Calu3 (cell line): Measurements from ENCODE around the gene SULT1C3. TPM values are rescaled to one million over a fixed set of nuclear protein-coding genes. Genes with fewer than 3 reads are reported as not detected.

ENCODE experiments used
- BruUV-seq: library from RNA; stranded (reverse); fragments of 400-500 nt; replicated peaks from 2 replicates; lab custom pipeline; 2021; lab: Mats Ljungman, UMichigan
- CTCF ChIA-PET: fragments of 300-600 bp; sonication (Branson Sonifier 250); formaldehyde crosslinking; loops from one replicate; lab custom pipeline; 2022; ENCODE audit warnings: antibody characterized with exemption; lab: Charles Lee
- DNase-seq: peaks from one replicate; pipeline ENCODE4 v3.0.0; 2022
- H3K27ac Mint-ChIP-seq: one replicate; pipeline ENCODE4 v1.8.0; 2022; ENCODE audit warnings: mixed read lengths; ENCODE audit not compliant: unreplicated experiment
- H3K27me3 Mint-ChIP-seq: one replicate; pipeline ENCODE4 v1.8.0; 2022; ENCODE audit warnings: mixed read lengths; ENCODE audit not compliant: unreplicated experiment
- H3K36me3 Mint-ChIP-seq: one replicate; pipeline ENCODE4 v1.8.0; 2022; ENCODE audit warnings: mild to moderate bottlenecking, moderate library complexity, mixed read lengths; ENCODE audit not compliant: insufficient read depth, unreplicated experiment
- H3K4me1 Mint-ChIP-seq: one replicate; pipeline ENCODE4 v1.8.0; 2022; ENCODE audit warnings: mild to moderate bottlenecking, low read depth, mixed read lengths; ENCODE audit not compliant: unreplicated experiment
- H3K4me3 Mint-ChIP-seq: one replicate; pipeline ENCODE4 v1.8.0; 2022; ENCODE audit warnings: mild to moderate bottlenecking, low read depth, moderate library complexity, mixed read lengths; ENCODE audit not compliant: unreplicated experiment
- H3K9me3 Mint-ChIP-seq: one replicate; pipeline ENCODE4 v1.8.0; 2022; ENCODE audit warnings: low read depth, mixed read lengths; ENCODE audit not compliant: unreplicated experiment
- intact Hi-C: fragments of 100-400 bp; cut with micrococcal nuclease; formaldehyde crosslinking; loops from one replicate; pipeline ENCODE4 v1.10.0; 2022; ENCODE audit not compliant: unreplicated experiment
- total RNA-seq: library from RNA; stranded (reverse); gene quantifications from 2 replicates; pipeline ENCODE4 v1.2.3, GENCODE V29; 2022
- TF ChIP-seq, protein P1 (sequence below): fragments of 200-600 bp; IDR thresholded peaks from one replicate; pipeline ENCODE4 v1.8.0; 2022; ENCODE audit warnings: antibody characterized with exemption; ENCODE audit not compliant: unreplicated experiment

The SULT1C3 gene
- total RNA-seq, 1 experiment from 2014 or later = not detected

DNA sequence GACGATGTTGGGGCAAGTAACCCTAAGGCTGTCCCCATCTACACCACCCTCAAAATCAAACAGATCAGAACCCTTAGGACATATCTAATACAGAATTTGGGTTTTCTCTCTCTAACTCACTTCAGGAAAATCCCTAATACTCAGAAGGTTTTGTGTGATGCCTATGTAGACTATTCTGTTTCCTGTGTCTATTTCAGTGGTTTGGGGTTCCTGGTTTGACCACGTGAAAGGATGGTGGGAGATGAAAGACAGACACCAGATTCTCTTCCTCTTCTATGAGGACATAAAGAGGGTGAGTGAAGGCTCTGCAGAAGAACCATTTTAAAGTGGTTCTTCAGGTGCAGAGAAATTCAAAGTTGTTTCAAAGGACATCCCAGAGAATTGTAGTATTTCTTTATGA lies 65.2 kb downstream of the SULT1C3 start:
- TF ChIP-seq, protein P1, sequence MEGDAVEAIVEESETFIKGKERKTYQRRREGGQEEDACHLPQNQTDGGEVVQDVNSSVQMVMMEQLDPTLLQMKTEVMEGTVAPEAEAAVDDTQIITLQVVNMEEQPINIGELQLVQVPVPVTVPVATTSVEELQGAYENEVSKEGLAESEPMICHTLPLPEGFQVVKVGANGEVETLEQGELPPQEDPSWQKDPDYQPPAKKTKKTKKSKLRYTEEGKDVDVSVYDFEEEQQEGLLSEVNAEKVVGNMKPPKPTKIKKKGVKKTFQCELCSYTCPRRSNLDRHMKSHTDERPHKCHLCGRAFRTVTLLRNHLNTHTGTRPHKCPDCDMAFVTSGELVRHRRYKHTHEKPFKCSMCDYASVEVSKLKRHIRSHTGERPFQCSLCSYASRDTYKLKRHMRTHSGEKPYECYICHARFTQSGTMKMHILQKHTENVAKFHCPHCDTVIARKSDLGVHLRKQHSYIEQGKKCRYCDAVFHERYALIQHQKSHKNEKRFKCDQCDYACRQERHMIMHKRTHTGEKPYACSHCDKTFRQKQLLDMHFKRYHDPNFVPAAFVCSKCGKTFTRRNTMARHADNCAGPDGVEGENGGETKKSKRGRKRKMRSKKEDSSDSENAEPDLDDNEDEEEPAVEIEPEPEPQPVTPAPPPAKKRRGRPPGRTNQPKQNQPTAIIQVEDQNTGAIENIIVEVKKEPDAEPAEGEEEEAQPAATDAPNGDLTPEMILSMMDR = no peak
- intact Hi-C loops = no loop called here
- H3K27ac Mint-ChIP-seq = no peak overlapping the region
- H3K4me3 Mint-ChIP-seq = no peak overlapping the region
- no peak for DNase-seq
- BruUV-seq = no TSS peak
- H3K9me3 Mint-ChIP-seq = peaks cover 4% of the 10 kb centered on the region
- CTCF ChIA-PET = no interaction called here
- H3K36me3 Mint-ChIP-seq = no peaks in the 10 kb centered on the region
- peaks cover 18% of the 10 kb centered on the region for H3K27me3 Mint-ChIP-seq
- H3K4me1 Mint-ChIP-seq = no peaks in the 10 kb centered on the region

DNA sequence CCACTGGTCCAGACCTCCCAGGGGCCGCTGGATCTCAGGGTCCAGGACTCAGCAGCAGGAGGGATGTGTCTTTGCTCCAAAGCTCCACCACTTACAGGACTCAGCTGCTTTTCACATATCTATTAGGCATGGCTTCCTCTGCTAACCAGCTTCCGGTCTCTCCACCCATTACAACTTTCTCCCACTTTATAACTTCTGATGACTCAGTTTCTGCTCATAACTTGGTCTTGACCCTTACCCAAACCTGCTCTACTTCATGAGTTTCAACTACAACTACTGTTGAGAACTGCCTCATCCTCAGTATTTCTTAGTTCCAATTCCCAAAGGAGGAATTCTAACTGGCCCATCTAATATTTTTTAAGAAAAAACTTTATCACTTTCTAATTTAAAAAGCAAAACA lies 66.1 kb downstream of the SULT1C3 start:
- H3K36me3 Mint-ChIP-seq = no peaks in the 10 kb centered on the region
- TF ChIP-seq, protein P1 = no peak
- peaks cover 18% of the 10 kb centered on the region for H3K27me3 Mint-ChIP-seq
- no peak for DNase-seq
- BruUV-seq = no TSS peak
- intact Hi-C loops = no loop called here
- peaks cover 4% of the 10 kb centered on the region for H3K9me3 Mint-ChIP-seq
- no peak overlapping the region for H3K27ac Mint-ChIP-seq
- CTCF ChIA-PET = no interaction called here
- H3K4me3 Mint-ChIP-seq = no peak overlapping the region
- no peaks in the 10 kb centered on the region for H3K4me1 Mint-ChIP-seq

DNA sequence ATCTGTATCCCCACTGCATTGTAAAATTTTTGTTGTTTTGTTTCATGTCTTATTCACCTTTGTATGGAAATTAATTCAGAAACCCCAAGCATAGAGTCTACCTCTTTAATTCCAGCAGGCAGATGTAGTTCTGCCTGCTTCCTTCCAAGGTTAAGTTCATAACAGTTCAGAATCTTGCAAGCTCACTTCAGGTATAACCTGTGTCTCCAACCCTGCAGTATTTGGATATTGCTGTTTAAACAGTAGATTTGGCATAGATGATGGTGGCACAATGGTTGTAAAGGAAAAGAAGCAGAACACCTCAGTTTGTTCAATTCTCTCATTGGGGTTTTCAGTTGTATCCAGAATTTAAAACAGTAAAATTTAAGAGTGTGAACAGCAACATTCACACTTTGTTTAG lies 70.1 kb downstream of the SULT1C3 start:
- H3K9me3 Mint-ChIP-seq = peaks cover 4% of the 10 kb centered on the region
- no peak overlapping the region for H3K27ac Mint-ChIP-seq
- CTCF ChIA-PET = no interaction called here
- TF ChIP-seq, protein P1 = no peak
- no peak for DNase-seq
- peaks cover 11% of the 10 kb centered on the region for H3K4me1 Mint-ChIP-seq
- H3K4me3 Mint-ChIP-seq = no peak overlapping the region
- no peaks in the 10 kb centered on the region for H3K27me3 Mint-ChIP-seq
- no TSS peak for BruUV-seq
- intact Hi-C loops = no loop called here
- H3K36me3 Mint-ChIP-seq = no peaks in the 10 kb centered on the region

Other genes with a start within 250 kb of the SULT1C3 start
- 2.0 and 5.2 TPM in 2 replicates for gene SULT1C2, start 48.9 kb downstream of the SULT1C3 start, total RNA-seq
- gene SULT1C4, start 138.0 kb downstream of the SULT1C3 start, total RNA-seq = not detected in 2 replicates
- 54.9 and 60.4 TPM in 2 replicates for gene GCC2, start 209.2 kb downstream of the SULT1C3 start, total RNA-seq